HG02571 (cell line): Measurements from ENCODE around the gene TEDC2.
"Not testable (repeated sequence)": the region's sequence is repeated elsewhere in the genome, so short reads cannot be mapped to it uniquely, and the experiment has no call there.

Source experiments
- ATAC-seq: cut with Tn5 transposase; IDR thresholded peaks from one replicate; pipeline ENCODE4 v1.9.1; 2021; ENCODE audit warnings: mild to moderate bottlenecking, moderate library complexity; ENCODE audit not compliant: unreplicated experiment

The TEDC2 gene

DNA sequence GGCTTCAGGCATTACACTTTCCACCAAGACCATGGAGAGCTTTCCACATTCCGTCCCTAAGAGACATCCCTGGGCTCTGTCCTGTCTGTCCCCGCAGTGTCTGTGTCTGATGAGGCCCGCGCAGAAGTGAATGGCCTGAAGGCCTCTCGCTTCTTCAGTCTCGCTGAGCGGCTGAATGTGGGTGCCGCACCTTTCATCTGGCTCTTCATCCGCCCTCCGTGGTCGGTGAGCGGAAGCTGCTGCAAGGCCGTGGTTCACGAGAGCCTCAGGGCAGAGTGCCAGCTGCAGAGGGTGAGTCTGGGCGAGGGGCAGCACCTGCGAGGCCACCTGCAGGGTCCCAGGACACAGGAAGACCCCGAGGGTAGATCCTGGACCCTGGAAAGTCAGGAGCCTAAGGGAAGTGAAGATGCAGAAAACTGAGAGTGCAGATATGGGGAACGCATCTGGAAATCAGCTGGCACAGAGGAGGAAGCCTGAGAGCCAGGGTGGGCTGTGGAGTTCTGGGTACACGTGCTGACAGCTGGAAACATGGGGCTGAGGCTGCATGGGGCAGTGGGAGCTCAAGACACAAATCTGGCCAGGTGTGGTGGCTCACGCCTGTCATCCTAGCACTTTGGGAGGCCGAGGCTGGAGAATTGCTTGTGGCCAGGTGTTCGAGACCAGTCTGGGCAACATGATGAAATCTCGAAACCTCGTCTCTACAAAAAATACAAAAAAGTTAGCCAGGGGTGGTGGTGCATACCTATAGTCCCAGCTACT is 22.7 kb upstream of the TEDC2 start:
- ATAC-seq, result no peak

DNA sequence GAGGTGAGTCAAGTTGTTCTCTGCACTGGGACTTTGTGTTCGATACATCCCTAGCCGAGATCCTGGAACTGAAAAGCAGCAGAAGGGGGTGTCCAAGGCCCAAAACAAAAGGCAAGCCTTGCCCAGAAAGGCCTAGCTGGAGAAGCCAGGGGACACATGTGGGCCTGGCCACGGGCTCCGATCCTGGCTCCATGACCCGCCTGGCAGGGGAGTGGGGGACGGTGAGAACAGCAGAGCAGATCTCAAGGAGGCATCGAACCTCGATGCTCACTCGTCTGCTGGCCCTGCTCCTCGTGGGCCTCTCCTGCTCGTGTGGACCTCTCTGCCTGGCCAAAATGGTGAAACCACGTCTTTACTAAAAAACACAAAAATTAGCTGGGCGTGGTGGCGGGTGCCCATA is 21.8 kb upstream of the TEDC2 start:
- ATAC-seq, result no peak

DNA sequence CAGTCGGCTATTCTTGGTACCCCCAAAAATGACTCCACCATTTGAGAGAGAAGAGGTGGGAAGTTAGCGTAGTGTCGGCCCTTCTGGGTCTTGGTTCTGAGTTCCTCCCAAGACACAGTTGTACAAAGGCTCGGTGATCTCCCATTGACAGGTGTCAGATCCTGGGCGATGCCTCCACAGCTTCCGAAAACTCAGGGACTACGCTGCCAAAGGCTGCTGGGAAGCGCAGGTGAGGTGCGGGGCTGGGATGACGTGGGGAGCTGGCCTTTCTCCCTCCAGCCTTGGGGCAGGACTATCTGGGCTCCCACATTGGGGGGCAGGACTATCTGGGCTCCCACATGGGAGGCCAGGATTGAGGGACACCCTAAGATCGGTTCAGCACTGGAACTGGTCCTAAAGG is 20.3 kb upstream of the TEDC2 start:
- no peak for ATAC-seq

DNA sequence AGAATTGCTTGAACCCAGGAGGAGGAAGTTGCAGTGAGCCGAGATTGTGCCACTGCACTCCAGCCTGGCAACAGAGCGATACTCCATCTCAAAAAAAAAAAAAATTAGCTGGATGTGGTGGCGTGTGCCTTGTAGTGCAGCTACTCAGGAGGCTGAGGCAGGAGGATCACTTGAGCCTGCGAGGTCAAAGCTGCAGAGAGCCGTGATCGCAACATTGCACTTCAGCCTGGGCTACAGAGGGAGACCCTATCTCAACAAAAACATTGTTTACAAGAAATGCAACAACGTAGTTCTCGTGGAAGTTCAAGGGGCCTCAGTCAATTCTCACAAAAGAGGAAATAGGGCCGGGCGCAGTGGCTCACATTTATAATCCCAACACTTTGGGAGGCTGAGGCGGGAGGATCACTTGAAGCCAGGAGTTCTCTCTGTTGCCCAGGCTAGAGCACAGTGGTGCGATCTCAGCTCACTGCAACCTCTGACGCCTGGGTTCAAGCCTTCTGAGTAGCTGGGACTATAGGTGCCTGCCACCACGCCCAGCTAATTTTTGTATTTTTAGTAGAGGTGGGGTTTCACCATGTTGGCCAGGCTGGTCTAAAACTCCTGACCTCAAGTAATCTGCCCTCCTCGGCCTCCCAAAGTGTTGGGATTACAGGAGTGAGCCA is 18.6 kb upstream of the TEDC2 start:
- not testable (repeated sequence) for ATAC-seq

DNA sequence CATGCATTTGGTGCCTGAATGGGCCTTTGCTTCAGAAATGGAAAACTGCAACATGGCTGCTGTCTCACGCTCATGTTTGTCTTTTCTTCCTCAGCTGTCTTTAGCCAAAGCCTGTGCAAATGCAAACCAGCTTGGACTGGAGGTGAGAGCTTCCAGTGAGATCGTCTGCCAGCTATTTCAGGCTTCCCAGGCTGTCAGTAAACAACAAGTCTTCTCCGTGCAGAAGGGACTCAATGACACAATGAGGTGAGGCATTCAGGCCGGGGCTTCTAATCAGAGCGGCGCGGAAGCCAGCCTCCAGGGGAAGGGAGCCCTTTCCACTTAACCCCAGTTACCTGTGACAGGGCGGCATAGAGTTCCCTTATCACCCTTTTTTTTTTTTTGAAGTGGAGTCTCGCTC is 16.4 kb upstream of the TEDC2 start:
- ATAC-seq, result no peak

DNA sequence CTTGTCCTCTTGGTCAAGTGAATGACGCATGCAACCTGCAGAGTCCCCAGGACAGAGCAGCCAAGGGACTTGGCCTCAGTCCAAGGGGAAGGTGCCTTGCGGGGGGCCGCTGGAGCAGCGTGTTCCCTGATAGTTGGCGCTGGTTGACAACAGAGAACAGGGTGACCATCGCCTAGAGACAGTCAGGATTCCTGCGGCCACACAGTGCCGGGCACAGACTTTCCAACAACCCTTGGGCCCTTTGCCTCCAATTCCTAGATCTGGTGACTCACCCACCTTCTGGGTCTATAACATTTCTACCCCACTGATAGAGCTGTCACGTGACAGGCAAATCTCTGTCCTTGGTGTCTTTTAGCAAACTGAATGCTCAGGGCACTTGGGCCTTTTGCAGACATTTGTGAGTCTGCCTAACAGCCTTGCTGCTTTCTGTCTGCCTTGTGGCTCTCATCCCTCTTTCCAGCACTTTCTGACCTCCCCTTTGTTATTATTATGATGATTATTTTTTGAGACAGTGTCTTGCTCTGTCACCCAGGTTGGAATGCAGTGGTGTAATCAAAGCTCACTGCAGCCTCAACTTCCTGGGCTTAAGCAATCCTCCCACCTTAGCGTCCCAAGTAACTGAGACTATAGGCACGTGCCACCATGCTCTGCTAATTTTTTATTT is 11.9 kb upstream of the TEDC2 start:
- no peak for ATAC-seq

DNA sequence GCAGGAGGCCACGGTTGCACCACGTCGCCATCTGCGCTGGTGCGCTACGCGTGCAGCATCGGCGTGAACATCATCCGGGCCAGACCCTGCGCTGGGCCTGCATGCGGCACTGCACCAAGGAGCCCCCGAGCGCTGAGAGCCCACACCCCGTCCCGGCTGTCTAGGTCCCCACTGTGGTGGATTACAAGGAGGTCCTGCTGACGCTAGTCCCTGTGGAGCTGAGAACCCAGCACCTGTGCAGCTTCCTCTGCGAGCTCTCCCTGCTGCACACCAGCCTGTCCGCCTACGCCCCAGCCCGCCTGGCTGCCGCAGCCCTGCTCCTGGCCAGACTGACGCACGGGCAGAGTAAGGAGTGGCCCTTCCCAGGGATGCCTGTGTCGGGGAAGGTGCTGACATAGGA is 10.8 kb upstream of the TEDC2 start:
- no peak for ATAC-seq

DNA sequence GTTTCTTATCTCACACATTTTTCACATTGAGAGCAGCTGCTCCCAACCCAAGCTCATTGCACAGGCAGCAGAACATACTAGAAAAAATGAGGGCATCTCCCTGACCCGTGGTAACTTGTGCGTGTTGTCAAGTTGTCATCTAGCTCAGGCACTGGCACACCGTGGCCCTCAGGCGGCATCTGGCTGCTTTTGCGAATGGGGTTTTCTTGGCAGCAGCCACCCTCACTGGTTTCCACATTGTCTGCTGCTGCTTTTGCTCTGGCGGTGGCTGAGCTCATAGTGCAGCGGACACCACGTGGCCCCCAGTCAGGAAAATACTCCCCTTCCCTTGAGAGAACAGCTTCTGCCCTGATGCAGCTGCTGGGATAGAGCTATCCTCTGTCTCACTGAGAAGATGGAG is 9.4 kb upstream of the TEDC2 start:
- ATAC-seq, result no peak

DNA sequence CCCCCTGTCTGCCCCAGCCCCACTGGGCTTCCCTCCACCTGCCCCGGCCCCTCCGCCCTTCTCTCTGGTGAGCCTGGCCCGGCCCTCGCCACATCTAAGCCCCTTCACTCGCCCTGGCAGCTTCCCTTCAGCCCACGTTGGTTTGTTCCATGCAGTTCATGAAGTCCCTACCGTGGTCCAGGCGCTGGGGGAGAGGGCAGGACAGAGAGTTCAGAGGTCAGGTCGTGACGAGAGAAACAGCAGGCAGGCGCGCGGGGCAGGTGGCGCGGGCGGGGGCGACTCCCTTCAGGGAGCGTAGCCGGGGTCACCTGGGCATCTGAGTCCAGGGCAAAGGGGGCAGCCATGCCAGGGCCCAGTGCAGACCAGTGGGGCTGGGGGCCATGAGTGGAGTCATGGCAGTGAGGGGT is 8.9 kb upstream of the TEDC2 start:
- ATAC-seq, result no peak

DNA sequence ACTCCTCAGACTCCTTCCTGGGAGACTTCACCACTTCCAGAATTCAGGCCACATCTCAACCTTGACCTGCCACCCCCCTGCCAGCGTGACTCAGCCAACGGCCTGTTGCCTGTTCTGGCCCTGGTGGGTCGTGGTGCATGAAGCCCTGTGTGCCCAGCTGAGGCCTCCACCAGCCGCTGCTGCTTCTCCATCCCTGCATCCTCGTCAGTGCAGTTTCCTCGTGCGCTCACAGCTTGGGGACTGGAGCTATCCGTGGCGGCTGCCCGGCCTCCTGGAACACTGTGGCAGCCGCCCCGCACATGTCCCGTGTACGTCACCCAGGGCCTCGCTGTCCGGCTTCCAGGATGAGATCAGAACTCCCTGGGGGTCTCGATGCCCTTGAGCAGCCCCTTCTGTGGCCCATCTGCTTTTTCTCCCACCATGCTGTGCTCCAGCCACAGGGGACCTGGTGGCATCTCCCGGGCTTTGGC is 8.0 kb upstream of the TEDC2 start:
- no peak for ATAC-seq

DNA sequence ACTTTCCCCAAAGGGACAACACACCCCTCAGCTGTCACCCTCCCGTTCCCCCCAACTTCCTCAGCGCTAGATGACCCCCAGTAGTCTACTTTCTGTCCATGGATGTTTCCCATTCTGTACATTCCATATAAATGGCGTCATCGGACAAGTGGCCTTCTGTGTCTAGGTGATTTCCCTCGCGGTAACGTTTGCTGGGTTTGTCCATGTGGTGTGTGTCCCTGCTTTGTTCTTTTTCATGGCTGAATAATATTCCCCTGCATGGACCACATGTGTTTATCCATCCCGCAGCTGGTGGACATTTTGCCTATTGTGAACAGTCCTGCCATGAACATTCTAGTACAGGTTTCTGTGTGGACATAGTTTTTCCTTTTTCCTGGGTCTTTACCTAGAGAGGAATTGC is 7.3 kb upstream of the TEDC2 start:
- ATAC-seq, result no peak

DNA sequence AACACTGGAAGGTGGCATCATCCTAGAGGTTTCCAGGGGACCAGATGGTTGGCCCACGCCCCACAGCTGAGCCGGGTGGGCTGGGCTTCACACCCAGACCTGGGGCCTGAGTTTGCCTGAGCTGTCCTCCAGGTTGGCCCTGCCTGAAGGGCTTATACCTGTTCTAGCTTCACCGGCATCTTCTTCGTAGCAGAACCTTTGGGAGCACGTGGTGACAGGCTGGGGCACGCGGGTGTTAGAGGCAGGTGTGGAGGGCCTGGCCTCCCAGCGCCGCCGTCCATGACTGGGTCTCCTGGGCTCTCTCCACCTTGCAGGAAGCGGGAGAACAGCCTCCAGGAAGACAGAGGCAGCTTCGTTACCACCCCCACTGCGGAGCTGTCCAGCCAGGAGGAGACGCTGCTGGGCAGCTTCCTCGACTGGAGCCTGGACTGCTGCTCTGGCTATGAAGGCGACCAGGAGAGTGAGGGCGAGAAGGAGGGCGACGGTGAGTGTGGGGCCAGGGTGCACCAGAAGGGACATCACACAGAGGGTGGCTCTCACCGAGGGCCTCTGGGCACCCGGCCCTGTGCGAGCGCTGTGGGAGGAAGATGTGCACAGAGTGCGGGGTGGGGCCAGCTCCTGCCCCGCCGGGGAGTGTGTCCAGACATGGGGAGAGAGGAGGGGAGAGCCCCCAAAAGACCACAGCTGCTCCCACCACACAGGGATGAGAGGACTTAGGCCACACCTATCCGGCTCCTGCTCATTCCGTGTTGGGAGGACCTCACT is 4.6 kb upstream of the TEDC2 start:
- ATAC-seq, result no peak

DNA sequence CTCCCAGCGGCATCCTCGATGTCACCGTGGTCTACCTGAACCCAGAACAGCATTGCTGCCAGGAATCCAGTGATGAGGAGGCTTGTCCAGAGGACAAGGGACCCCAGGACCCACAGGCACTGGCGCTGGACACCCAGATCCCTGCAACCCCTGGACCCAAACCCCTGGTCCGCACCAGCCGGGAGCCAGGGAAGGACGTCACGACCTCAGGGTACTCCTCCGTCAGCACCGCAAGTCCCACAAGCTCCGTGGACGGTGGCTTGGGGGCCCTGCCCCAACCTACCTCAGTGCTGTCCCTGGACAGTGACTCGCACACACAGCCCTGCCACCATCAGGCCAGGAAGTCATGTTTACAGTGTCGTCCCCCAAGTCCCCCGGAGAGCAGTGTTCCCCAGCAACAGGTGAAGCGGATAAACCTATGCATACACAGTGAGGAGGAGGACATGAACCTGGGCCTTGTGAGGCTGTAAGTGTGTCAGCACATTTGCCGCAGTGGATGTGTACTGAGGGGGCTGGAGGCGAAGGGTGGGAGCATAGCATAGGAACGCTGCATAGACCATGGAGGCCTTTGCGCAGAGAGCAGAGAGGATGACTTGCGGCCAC is 3.3 kb upstream of the TEDC2 start:
- ATAC-seq, result no peak

DNA sequence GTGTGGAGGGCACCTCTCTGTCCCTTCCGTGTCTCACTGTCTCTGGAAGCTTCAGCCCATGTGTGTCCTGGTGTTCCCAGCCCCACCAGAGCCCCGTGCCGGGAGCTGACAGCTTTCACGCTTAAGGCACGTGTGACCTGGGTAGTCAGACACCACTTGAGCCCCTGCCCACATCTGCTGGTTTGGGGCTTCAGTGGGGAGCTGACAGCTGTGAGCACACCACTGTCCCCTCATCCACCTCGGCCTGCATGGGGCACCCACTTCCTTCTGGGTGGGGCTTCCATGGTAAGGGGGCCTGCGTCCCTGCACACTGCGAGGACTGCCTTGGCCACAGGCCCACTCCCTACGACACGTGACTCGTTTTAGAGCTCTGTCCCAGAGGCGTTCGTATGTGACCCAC is 2.6 kb upstream of the TEDC2 start:
- ATAC-seq, result no peak

DNA sequence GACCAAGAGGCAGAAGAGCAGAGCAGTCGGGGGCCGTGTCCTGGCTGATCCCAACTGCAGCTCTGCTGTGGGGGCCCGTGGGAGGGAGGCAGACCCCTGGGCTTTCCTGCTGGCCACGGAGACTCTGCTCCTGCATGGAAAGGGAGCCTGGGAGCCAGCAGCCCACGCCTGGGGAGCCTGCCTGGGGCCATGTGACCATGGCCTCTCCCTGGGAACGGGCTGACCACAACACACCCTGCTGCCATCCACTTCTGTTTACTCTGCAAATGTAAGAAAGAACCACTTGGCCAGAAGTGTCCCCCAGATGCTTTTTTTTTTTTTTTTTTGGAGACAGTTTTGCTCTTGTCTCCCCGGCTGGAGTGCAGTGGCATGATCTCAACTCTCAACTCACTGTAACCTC is 2.0 kb upstream of the TEDC2 start:
- ATAC-seq, result no peak

DNA sequence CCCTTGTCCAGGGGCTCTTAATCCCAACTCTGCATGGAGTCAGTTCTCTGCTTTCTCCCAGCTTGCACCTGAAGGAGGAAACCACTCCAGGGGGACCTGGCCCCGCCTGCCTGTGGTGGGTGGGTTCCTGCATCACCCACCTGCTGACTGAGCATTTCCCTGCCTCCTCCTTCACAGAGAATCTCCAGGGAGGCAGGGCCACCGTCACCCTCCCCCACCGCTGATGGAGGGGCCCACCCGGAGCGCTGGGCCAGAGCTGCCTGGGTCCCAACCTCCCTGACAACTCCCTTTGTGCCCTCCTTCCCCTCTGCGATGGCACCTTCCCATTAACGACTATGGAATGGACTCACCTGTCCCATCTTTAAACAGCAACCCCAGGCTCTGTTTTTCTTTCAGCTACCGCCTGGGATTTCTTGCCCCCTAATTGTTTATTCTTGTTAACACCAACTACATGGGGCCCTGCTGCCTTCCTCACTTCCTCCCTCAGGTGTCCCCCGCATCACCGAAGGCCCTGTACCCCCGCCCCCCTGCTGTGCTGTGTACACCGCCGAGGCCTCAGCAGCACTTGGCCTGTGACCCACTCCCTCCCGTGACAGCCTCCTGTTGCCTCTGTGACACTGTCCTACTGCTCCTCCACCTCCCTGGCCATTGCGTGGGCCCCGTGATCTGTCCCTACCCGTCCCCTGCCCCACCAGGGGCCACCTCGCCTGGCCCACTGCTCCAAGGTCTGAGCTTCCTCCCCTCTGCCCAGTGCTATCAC is 842 bp upstream of the TEDC2 start:
- no peak for ATAC-seq

DNA sequence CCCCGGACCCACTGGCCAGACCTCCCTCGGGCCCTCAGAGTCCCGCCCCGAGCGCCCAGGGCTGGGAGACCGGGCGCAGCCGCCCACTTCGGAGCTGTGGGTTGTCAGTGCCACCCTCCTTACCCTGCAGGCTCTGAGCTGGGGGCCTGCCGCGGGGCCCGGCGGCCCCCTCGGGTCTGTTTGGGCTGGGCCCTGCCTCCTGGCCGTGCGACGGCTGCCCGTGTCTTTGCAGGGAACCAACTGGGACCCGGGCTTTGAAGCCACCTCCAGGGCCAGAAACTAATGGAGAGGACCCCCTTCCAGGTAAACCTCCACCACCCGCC is 443 bp downstream of the TEDC2 start:
- ATAC-seq, result no peak

DNA sequence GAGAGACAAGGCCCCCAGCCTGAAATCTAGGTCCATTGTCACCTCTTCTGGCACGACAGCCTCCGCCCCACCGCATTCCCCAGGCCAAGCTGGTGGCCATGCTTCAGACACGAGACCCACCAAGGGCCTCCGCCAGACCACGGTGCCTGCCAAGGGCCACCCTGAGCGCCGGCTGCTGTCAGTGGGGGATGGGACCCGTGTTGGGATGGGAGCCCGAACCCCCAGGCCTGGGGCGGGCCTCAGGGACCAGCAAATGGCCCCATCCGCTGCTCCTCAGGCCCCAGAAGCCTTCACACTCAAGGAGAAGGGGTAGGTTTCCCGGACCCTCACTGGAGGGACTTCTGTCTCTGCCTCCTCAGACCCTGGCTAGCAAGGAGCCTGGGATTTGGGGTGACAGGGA is 1.0 kb downstream of the TEDC2 start:
- ATAC-seq, result no peak

DNA sequence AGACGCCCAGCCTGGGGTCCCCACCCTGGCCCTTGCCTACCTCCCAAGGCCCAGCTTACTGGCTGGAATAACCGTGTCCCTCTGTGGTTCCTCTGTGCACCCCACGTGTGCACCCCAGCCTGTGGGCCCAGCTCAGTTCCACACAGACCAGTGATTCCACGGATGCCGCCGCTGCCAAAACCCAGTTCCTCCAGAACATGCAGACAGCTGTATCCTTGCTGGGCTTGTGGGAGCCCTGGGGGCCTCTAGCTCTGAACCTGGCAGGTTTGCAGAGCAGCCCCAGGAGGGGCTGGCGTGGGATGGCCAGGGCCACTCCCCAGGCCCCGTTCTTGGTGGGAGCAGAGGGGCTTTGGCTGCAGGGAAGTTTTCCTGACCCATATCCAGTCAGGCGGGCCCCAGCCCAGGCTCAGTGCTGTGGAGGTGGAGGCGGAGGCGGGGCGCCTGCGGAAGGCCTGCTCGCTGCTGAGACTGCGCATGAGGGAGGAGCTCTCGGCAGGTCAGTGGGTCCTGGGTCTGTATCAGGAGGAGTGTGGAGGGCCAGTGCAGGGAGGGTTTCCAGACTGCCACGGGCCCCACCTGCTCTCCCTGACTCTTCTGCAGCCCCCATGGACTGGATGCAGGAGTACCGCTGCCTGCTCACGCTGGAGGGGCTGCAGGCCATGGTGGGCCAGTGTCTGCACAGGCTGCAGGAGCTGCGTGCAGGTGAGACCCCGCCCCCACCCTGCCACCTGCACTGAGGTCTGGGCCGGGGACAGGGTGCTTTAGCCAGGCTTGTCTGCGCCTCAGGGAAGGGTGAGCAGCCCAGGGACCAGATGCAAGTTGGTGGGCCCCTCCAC is 2.3 kb downstream of the TEDC2 start:
- no peak for ATAC-seq

DNA sequence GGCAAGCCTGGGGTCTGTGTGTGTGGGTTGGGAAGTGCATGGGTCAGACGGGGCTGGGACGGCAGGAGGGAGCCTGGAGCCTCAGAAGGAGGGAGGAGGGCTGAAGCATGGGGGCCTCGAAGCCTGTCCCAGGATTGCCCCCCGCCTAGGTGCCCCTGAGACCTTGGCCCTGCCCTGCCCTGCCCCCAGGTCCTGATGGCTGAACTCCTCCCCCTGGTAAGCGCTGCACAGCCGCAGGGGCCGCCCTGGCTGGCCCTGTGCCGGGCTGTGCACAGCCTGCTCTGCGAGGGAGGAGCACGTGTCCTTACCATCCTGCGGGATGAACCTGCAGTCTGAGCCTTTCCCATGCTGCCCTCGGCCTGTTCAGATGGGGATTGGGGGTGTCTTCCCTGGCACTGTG is 4.4 kb downstream of the TEDC2 start:
- no peak for ATAC-seq
